Calu3 (cell line): ENCODE data around the gene RUFY3. TPM values are rescaled to one million over a fixed set of nuclear protein-coding genes. Genes with fewer than 3 reads are reported as not detected.

Experiments
- BruUV-seq: library from RNA; stranded (reverse); fragments of 400-500 nt; replicated peaks from 2 replicates; lab custom pipeline; 2021; lab: Mats Ljungman, UMichigan
- CTCF ChIA-PET: fragments of 300-600 bp; sonication (Branson Sonifier 250); formaldehyde crosslinking; loops from one replicate; lab custom pipeline; 2022; ENCODE audit warnings: antibody characterized with exemption; lab: Charles Lee
- DNase-seq: peaks from one replicate; pipeline ENCODE4 v3.0.0; 2022
- H3K27ac Mint-ChIP-seq: one replicate; pipeline ENCODE4 v1.8.0; 2022; ENCODE audit warnings: mixed read lengths; ENCODE audit not compliant: unreplicated experiment
- H3K27me3 Mint-ChIP-seq: one replicate; pipeline ENCODE4 v1.8.0; 2022; ENCODE audit warnings: mixed read lengths; ENCODE audit not compliant: unreplicated experiment
- H3K36me3 Mint-ChIP-seq: one replicate; pipeline ENCODE4 v1.8.0; 2022; ENCODE audit warnings: mild to moderate bottlenecking, moderate library complexity, mixed read lengths; ENCODE audit not compliant: insufficient read depth, unreplicated experiment
- H3K4me1 Mint-ChIP-seq: one replicate; pipeline ENCODE4 v1.8.0; 2022; ENCODE audit warnings: mild to moderate bottlenecking, low read depth, mixed read lengths; ENCODE audit not compliant: unreplicated experiment
- H3K4me3 Mint-ChIP-seq: one replicate; pipeline ENCODE4 v1.8.0; 2022; ENCODE audit warnings: mild to moderate bottlenecking, low read depth, moderate library complexity, mixed read lengths; ENCODE audit not compliant: unreplicated experiment
- H3K9me3 Mint-ChIP-seq: one replicate; pipeline ENCODE4 v1.8.0; 2022; ENCODE audit warnings: low read depth, mixed read lengths; ENCODE audit not compliant: unreplicated experiment
- intact Hi-C: fragments of 100-400 bp; cut with micrococcal nuclease; formaldehyde crosslinking; loops from one replicate; pipeline ENCODE4 v1.10.0; 2022; ENCODE audit not compliant: unreplicated experiment
- total RNA-seq: library from RNA; stranded (reverse); gene quantifications from 2 replicates; pipeline ENCODE4 v1.2.3, GENCODE V29; 2022
- TF ChIP-seq, protein P1 (sequence below): fragments of 200-600 bp; IDR thresholded peaks from one replicate; pipeline ENCODE4 v1.8.0; 2022; ENCODE audit warnings: antibody characterized with exemption; ENCODE audit not compliant: unreplicated experiment

RUFY3 gene
- total RNA-seq, 1 experiment from 2014 or later = 25.8 TPM

GRCh38 chr4:70788733-70789132, 67.0 kb downstream of the RUFY3 start:
- intact Hi-C loops = no loop called here
- Mint-ChIP-seq H3K36me3 (no peaks in the 10 kb centered on the region), H3K27ac (no peak overlapping the region), H3K27me3 (no peaks in the 10 kb centered on the region), H3K4me3 (no peak overlapping the region), H3K4me1 (no peaks in the 10 kb centered on the region), H3K9me3 (no peaks in the 10 kb centered on the region)
- DNase-seq = no peak
- BruUV-seq = no TSS peak
- CTCF ChIA-PET = no interaction called here
- TF ChIP-seq, protein P1, sequence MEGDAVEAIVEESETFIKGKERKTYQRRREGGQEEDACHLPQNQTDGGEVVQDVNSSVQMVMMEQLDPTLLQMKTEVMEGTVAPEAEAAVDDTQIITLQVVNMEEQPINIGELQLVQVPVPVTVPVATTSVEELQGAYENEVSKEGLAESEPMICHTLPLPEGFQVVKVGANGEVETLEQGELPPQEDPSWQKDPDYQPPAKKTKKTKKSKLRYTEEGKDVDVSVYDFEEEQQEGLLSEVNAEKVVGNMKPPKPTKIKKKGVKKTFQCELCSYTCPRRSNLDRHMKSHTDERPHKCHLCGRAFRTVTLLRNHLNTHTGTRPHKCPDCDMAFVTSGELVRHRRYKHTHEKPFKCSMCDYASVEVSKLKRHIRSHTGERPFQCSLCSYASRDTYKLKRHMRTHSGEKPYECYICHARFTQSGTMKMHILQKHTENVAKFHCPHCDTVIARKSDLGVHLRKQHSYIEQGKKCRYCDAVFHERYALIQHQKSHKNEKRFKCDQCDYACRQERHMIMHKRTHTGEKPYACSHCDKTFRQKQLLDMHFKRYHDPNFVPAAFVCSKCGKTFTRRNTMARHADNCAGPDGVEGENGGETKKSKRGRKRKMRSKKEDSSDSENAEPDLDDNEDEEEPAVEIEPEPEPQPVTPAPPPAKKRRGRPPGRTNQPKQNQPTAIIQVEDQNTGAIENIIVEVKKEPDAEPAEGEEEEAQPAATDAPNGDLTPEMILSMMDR = no peak

- H3K9me3 Mint-ChIP-seq = no peaks in the 10 kb centered on the region
- H3K27me3 Mint-ChIP-seq = no peaks in the 10 kb centered on the region
- BruUV-seq = no TSS peak
- H3K4me3 Mint-ChIP-seq = no peak overlapping the region
- H3K27ac Mint-ChIP-seq = no peak overlapping the region
- no peaks in the 10 kb centered on the region for H3K4me1 Mint-ChIP-seq
- TF ChIP-seq, protein P1 = no peak
- DNase-seq = no peak
- no peaks in the 10 kb centered on the region for H3K36me3 Mint-ChIP-seq
- CTCF ChIA-PET = no interaction called here
- intact Hi-C loops = no loop called here
Observed at GRCh38 chr4:70793626-70794025, 71.9 kb downstream of the RUFY3 start.

DNA sequence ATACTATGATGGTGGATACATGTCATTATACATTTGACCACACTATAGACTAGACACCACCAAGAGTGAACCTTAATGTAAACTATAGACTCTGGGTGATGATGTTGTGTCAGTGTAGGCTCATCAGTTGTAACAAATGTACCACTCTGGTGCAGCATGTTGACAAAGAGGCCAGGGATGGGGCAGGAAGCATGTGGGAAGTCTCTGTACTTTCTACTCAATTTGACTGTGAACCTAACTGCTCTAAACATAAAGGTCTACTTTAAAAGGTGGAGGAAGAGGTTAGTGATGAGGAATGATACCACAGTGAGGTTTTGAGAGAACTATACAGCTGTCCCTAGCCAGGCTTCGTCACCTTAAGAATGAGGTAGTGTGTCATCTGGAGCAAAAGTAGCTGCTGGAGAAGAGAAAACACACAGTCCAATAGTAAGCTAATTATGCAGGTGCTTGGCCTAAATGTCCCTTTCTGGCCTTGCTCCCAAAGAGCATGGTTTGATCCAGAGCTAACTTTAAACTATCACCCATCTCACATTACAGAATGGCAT, 79.6 kb downstream of the RUFY3 start:
- BruUV-seq = no TSS peak
- H3K4me3 Mint-ChIP-seq = no peak overlapping the region
- CTCF ChIA-PET = no interaction called here
- no peaks in the 10 kb centered on the region for H3K9me3 Mint-ChIP-seq
- intact Hi-C loops = no loop called here
- TF ChIP-seq, protein P1 = no peak
- no peaks in the 10 kb centered on the region for H3K4me1 Mint-ChIP-seq
- H3K27me3 Mint-ChIP-seq = no peaks in the 10 kb centered on the region
- H3K36me3 Mint-ChIP-seq = no peaks in the 10 kb centered on the region
- H3K27ac Mint-ChIP-seq = no peak overlapping the region
- no peak for DNase-seq

DNA sequence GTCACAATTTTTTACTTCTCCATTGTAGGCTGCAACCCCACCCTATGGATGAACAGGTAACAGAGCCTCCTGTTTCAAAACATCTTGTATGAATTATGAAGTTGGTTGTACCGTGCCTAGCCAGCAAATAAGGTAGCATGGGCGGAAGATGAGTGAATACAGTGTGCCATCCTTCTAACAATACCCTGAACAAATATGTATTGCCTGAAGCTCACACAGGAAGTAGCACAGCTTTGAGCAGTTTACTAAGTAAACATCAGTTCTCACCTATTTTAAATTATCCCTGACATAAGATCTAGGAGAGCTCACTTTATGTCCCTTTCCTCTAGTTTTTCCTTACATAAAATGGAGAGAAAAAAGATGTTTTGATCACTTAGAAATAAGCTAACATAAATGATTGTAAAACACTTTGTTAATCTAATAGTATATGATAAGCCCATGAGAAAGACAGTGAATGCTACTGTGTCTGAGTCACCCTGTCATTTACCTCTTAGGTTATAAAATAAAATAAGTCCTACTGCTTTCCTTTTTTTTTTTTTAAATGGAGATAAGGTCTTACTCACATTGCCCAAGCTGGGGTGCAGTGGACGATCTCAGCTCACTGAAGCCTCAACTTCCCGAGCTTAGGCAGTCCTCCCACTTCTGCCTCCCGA, 81.3 kb downstream of the RUFY3 start:
- Mint-ChIP-seq H3K4me1 (no peaks in the 10 kb centered on the region), H3K36me3 (no peaks in the 10 kb centered on the region), H3K27me3 (no peaks in the 10 kb centered on the region), H3K4me3 (no peak overlapping the region), H3K9me3 (no peaks in the 10 kb centered on the region), H3K27ac (no peak overlapping the region)
- intact Hi-C loops = no loop called here
- no peak for DNase-seq
- BruUV-seq = no TSS peak
- CTCF ChIA-PET = no interaction called here
- TF ChIP-seq, protein P1 = no peak
